ENCODE measurements around the gene HNRNPA0.

DNA sequence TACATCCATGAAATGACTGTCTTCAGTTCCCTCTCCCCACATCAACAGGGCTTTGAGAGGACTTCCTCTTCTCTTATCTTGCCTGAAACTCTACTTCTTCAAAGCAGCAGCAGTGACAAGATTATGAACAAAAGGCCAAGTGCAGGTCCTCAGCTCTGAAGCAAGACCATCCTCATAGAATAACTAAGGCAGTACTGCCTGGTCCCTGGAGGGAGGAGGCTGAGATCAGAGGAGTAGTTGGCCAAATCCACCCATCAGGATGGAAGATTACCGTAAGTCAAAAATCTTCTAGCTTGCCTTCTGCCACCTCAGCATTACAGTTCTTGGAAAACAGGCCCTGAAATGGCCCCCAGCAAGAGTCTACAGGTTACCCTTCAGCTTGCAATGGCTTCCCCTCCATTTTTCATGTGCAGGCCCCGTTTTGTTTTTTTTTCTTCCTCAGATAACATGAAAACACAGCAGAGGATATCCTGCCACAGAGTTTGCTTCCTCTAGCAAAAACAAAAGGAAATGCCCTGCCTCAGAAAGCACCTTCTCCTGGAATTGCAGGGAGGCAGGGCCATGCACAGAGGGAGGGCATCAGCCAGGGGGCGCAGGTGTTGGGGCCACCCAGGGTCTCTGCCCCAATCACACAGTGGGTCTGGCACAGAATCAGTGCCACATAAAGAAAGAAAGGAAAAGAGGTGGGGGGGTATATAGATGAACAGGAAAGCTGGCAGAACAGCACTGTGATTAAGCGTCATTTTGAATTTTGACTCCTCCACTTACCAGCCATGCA is 58.3 kb downstream of the HNRNPA0 start:
- no peak for TF ChIP-seq RFX5 (IDR thresholded peaks at IDR 0.05; ENCODE audit: low read length)
- TF ChIP-seq, protein P1, sequence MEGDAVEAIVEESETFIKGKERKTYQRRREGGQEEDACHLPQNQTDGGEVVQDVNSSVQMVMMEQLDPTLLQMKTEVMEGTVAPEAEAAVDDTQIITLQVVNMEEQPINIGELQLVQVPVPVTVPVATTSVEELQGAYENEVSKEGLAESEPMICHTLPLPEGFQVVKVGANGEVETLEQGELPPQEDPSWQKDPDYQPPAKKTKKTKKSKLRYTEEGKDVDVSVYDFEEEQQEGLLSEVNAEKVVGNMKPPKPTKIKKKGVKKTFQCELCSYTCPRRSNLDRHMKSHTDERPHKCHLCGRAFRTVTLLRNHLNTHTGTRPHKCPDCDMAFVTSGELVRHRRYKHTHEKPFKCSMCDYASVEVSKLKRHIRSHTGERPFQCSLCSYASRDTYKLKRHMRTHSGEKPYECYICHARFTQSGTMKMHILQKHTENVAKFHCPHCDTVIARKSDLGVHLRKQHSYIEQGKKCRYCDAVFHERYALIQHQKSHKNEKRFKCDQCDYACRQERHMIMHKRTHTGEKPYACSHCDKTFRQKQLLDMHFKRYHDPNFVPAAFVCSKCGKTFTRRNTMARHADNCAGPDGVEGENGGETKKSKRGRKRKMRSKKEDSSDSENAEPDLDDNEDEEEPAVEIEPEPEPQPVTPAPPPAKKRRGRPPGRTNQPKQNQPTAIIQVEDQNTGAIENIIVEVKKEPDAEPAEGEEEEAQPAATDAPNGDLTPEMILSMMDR (IDR thresholded peaks at IDR 0.05) = no peak
- no peak for TF ChIP-seq CHD2 (IDR thresholded peaks at IDR 0.05; ENCODE audit: low read length, partially characterized antibody)
- TF ChIP-seq, protein P2, sequence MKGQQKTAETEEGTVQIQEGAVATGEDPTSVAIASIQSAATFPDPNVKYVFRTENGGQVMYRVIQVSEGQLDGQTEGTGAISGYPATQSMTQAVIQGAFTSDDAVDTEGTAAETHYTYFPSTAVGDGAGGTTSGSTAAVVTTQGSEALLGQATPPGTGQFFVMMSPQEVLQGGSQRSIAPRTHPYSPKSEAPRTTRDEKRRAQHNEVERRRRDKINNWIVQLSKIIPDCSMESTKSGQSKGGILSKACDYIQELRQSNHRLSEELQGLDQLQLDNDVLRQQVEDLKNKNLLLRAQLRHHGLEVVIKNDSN (IDR thresholded peaks at IDR 0.05; ENCODE audit: borderline replicate concordance, low read depth) = no peak
- TF ChIP-seq TAF1 (IDR thresholded peaks at IDR 0.05; ENCODE audit: borderline replicate concordance, low read depth, low read length) = no peak
- no peak for TF ChIP-seq EP300 (IDR thresholded peaks at IDR 0.05; ENCODE audit: borderline replicate concordance in 1 of 2, low read depth in 1 of 2, low read length in 1 of 2)
- TF ChIP-seq POLR2AphosphoS5 (IDR thresholded peaks at IDR 0.05; ENCODE audit: low read depth, low read length) = no peak
- TF ChIP-seq SMC3 (IDR thresholded peaks at IDR 0.05; ENCODE audit: low read depth, low read length) = no peak
- TF ChIP-seq, protein P3, sequence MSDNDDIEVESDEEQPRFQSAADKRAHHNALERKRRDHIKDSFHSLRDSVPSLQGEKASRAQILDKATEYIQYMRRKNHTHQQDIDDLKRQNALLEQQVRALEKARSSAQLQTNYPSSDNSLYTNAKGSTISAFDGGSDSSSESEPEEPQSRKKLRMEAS (IDR thresholded peaks at IDR 0.05; ENCODE audit: low read depth) = no peak
- TF ChIP-seq MXI1 (IDR thresholded peaks at IDR 0.05; ENCODE audit: low read depth, low read length) = no peak
- TF ChIP-seq YY1 (IDR thresholded peaks at IDR 0.05; ENCODE audit: low read depth) = no peak
- no peak for TF ChIP-seq RAD21 (IDR thresholded peaks at IDR 0.05; ENCODE audit: low read length)
- no peak for TF ChIP-seq NRF1 (IDR thresholded peaks at IDR 0.05; ENCODE audit: low read depth, low read length)
- no peak for TF ChIP-seq NFIC (IDR thresholded peaks at IDR 0.05; ENCODE audit: borderline replicate concordance)

Data from SK-N-SH (cell line).